HEK293T (cell line): ENCODE results near the gene SLC8A1.

ENCODE experiments used
- CTCF ChIA-PET: fragments of 350-600 bp; formaldehyde crosslinking; extraction: SDS; loops from one replicate; lab custom pipeline; 2021; ENCODE audit warnings: antibody characterized with exemption, inconsistent platforms; lab: Yijun Ruan, JAX
- POLR2A ChIA-PET: fragments of 350-600 bp; formaldehyde crosslinking; extraction: SDS; loops from one replicate; lab custom pipeline; 2020; ENCODE audit warnings: antibody characterized with exemption, inconsistent platforms; lab: Yijun Ruan, JAX
- DNase-seq: peaks from one replicate; pipeline ENCODE4 v3.0.0; 2012; ENCODE audit warnings: mixed read lengths; ENCODE audit errors: extremely low spot score
- ARNT ChIP-seq: fragments of 450-650 bp; IDR thresholded peaks from 2 replicates; pipeline ENCODE4 v1.6.1; 2017; ENCODE audit warnings: mild to moderate bottlenecking
- BHLHE40 ChIP-seq: fragments of 450-650 bp; IDR thresholded peaks from 2 replicates; pipeline ENCODE4 v1.6.1; 2016; ENCODE audit warnings: mild to moderate bottlenecking, moderate library complexity, borderline replicate concordance
- CTBP1 ChIP-seq: fragments of 450-650 bp; IDR thresholded peaks from 2 replicates; pipeline ENCODE4 v1.6.1; 2016; ENCODE audit warnings: borderline replicate concordance
- ELF4 ChIP-seq: fragments of 450-650 bp; IDR thresholded peaks from 2 replicates; pipeline ENCODE4 v1.6.1; 2017; ENCODE audit warnings: antibody characterized with exemption
- FOXA1 ChIP-seq: fragments of 450-650 bp; IDR thresholded peaks from 2 replicates; pipeline ENCODE4 v1.6.1; 2016; ENCODE audit warnings: mild to moderate bottlenecking
- FOXK2 ChIP-seq: fragments of 450-650 bp; IDR thresholded peaks from 2 replicates; pipeline ENCODE4 v1.6.1; 2016; ENCODE audit warnings: mild to moderate bottlenecking
- FOXM1 ChIP-seq: fragments of 450-650 bp; IDR thresholded peaks from 2 replicates; pipeline ENCODE4 v1.6.1; 2017; ENCODE audit warnings: mild to moderate bottlenecking, borderline replicate concordance
- HDGF ChIP-seq: fragments of 450-650 bp; IDR thresholded peaks from 2 replicates; pipeline ENCODE4 v1.6.1; 2017; ENCODE audit warnings: antibody characterized with exemption, borderline replicate concordance
- L3MBTL2 ChIP-seq: fragments of 450-650 bp; conservative IDR thresholded peaks from 2 replicates; pipeline ENCODE4 v1.6.1; 2016; ENCODE audit warnings: mild to moderate bottlenecking
- LEF1 ChIP-seq: fragments of 450-650 bp; IDR thresholded peaks from 2 replicates; pipeline ENCODE4 v1.6.1; 2017; ENCODE audit warnings: mild to moderate bottlenecking, borderline replicate concordance
- NFRKB ChIP-seq: fragments of 450-650 bp; IDR thresholded peaks from 2 replicates; pipeline ENCODE4 v1.6.1; 2016; ENCODE audit warnings: mild to moderate bottlenecking, moderate library complexity
- SP1 ChIP-seq: fragments of 450-650 bp; IDR thresholded peaks from 2 replicates; pipeline ENCODE4 v1.6.1; 2017
- SUZ12 ChIP-seq: fragments of 450-650 bp; IDR thresholded peaks from 2 replicates; pipeline ENCODE4 v1.6.1; 2016; ENCODE audit warnings: mild to moderate bottlenecking
- TARDBP ChIP-seq: fragments of 450-650 bp; IDR thresholded peaks from 2 replicates; pipeline ENCODE4 v1.6.1; 2016
- ZNF384 ChIP-seq: fragments of 450-650 bp; IDR thresholded peaks from 2 replicates; pipeline ENCODE4 v1.6.1; 2016
- TF ChIP-seq, protein P1 (sequence below): fragments of 450-650 bp; IDR thresholded peaks from 2 replicates; pipeline ENCODE4 v1.6.1; 2016

The SLC8A1 gene

DNA sequence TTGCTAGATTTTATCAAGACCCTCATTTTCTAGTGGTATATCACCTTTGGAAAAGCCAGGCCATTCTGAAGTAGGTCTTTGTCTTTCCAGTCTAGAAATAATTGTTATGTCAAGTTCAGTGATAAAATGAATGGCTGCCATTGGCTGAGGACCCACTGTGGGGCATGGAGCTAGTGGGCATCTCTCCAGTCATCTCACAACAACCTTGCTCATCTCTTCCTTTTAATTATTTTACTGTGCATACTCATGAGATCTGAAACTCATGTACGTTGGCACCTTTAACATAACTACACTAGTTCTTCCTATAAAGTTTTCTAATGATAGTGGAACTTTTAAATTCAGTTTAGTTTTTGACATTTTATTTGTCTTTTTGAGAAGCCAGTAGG, 240.9 kb downstream of the SLC8A1 start:
- no peak for TF ChIP-seq LEF1
- TF ChIP-seq FOXA1 = no peak
- TF ChIP-seq FOXK2 = no peak
- no peak for TF ChIP-seq NFRKB
- no peak for TF ChIP-seq TARDBP
- TF ChIP-seq SUZ12 = no peak
- TF ChIP-seq BHLHE40 = no peak
- TF ChIP-seq L3MBTL2 = no peak
- no peak for TF ChIP-seq CTBP1
- TF ChIP-seq, protein P1, sequence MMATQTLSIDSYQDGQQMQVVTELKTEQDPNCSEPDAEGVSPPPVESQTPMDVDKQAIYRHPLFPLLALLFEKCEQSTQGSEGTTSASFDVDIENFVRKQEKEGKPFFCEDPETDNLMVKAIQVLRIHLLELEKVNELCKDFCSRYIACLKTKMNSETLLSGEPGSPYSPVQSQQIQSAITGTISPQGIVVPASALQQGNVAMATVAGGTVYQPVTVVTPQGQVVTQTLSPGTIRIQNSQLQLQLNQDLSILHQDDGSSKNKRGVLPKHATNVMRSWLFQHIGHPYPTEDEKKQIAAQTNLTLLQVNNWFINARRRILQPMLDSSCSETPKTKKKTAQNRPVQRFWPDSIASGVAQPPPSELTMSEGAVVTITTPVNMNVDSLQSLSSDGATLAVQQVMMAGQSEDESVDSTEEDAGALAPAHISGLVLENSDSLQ = no peak
- no peak for TF ChIP-seq ELF4
- no peak for TF ChIP-seq ZNF384
- TF ChIP-seq HDGF = no peak
- TF ChIP-seq SP1 = no peak
- TF ChIP-seq FOXM1 = no peak
- TF ChIP-seq ARNT = no peak
- ChIA-PET POLR2A (no interaction called here), CTCF (interaction anchor here (0.9 kb wide), 1 partner anchor 1544 kb away, joined by 3 read pairs; no protein-coding TSS in a partner anchor)
- no peak for DNase-seq

GRCh38 chr2:40210344-40210967, 241.4 kb downstream of the SLC8A1 start:
- POLR2A ChIA-PET = no interaction called here
- DNase-seq = no peak
- CTCF ChIA-PET = interaction anchor here (0.9 kb wide), 1 partner anchor 1543 kb away, joined by 3 read pairs; no protein-coding TSS in a partner anchor
- no peak for TF ChIP-seq HDGF
- no peak for TF ChIP-seq SP1
- no peak for TF ChIP-seq FOXA1
- no peak for TF ChIP-seq ZNF384
- TF ChIP-seq L3MBTL2 = no peak
- TF ChIP-seq ELF4 = no peak
- TF ChIP-seq CTBP1 = no peak
- TF ChIP-seq FOXK2 = no peak
- no peak for TF ChIP-seq LEF1
- TF ChIP-seq BHLHE40 = no peak
- TF ChIP-seq, protein P1 = no peak
- TF ChIP-seq SUZ12 = no peak
- no peak for TF ChIP-seq FOXM1
- no peak for TF ChIP-seq NFRKB
- TF ChIP-seq TARDBP = no peak
- TF ChIP-seq ARNT = no peak

GRCh38 chr2:40209761-40210160, 242.1 kb downstream of the SLC8A1 start:
- POLR2A ChIA-PET = no interaction called here
- TF ChIP-seq ZNF384 (no peak), ARNT (no peak), ELF4 (no peak), TARDBP (no peak), FOXM1 (no peak), L3MBTL2 (no peak), SP1 (no peak), FOXK2 (no peak), CTBP1 (no peak), SUZ12 (no peak)
- DNase-seq = no peak
- CTCF ChIA-PET = no interaction called here

DNA sequence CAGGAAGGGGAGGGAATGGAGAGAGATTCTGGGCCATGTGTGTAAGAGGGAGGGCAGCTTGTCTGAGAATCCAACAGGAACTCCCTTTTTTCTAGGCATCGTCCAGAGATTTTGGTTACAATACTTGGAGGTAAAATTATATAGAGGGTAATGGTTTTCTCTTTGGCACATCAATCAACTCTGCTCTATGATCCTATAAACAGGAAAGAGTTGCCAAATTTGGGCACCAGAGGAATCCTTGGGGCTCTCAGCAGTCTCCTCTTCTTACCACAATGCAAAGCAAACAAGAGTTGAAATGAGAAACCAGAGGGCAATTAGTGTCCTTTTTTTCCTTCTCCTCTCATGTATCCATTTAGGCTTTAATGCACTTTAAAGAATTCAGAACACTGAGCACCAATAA, 243.4 kb downstream of the SLC8A1 start:
- ChIA-PET CTCF (no interaction called here), POLR2A (no interaction called here)
- no peak for DNase-seq
- TF ChIP-seq, protein P1 = peak; percentile 42
- no peak for TF ChIP-seq FOXM1

GRCh38 chr2:40204268-40204667, 247.6 kb downstream of the SLC8A1 start:
- ChIA-PET POLR2A (no interaction called here), CTCF (no interaction called here)
- TF ChIP-seq SUZ12 (no peak), L3MBTL2 (no peak), SP1 (no peak), ELF4 (no peak), TARDBP (no peak), LEF1 (no peak), CTBP1 (no peak), HDGF (no peak), FOXM1 (no peak), ZNF384 (no peak), FOXK2 (no peak), ARNT (no peak)
- TF ChIP-seq, protein P1 = no peak
- peak; percentile 19 for DNase-seq
